Measurements from ENCODE around the gene MORC3.

MORC3 gene

DNA sequence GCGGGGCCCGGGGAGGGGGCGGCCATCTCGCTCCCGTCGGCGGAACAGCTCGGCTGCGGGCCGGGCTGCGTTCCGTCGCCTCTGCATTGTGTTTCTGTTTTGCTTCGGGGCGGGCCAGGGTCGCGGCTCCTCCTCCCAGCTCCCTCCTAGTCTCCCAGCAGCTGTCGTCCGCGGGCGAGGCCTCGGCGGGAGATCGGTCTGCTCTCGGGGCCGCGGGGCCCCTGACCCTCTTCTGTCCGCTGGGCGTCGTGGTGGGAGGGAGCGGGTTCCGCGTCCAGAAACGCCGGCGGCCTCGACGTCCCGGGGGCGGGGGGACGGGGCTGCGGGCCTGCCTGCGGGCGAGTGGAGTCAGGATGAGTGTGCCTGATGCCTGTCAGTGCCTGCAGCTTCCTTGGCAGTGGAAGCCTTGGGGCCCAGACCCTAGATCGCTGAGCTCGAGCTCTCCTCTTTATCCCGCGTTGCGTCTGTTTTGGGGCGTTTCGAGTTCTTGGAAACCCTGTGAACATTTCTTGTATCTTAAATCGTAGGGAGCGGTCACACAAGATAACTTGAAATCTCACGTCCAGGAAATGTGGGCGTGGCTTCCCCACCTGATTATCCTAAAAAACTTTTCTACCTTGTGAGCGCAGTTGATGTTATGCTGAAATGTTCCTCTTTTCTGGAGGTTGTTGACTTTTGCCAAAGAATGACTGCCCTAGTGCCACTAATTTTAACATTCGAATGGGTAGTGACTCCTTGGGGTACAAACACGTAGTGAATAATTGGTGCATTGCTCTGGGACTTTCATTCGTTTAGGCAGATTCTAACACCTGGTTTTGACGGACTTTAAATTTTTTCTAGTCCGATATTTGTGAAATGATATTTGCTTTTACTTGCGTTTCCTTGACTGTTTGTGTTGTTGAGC is 676 bp downstream of the MORC3 start (continued):
- TF ChIP-seq, protein P1, sequence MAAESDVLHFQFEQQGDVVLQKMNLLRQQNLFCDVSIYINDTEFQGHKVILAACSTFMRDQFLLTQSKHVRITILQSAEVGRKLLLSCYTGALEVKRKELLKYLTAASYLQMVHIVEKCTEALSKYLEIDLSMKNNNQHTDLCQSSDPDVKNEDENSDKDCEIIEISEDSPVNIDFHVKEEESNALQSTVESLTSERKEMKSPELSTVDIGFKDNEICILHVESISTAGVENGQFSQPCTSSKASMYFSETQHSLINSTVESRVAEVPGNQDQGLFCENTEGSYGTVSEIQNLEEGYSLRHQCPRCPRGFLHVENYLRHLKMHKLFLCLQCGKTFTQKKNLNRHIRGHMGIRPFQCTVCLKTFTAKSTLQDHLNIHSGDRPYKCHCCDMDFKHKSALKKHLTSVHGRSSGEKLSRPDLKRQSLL (tag by site-specific recombination; IDR thresholded peaks at IDR 0.05), result peak; percentile 19; the same call in 1 of the 2 replicates
- TF ChIP-seq ZBTB1 (tag by site-specific recombination; IDR thresholded peaks at IDR 0.05), result peak; percentile 49; the same call in 1 of the 2 replicates
- TF ChIP-seq KLF9 (tag by site-specific recombination; IDR thresholded peaks at IDR 0.05; ENCODE audit: low read depth), result peak; percentile 91
- TF ChIP-seq ZNF747 (tag by site-specific recombination; IDR thresholded peaks at IDR 0.05), result no peak
- no peak for TF ChIP-seq ZNF16 (tag by site-specific recombination; IDR thresholded peaks at IDR 0.05; ENCODE audit: low read depth)
- peak; percentile 58 for TF ChIP-seq ZNF324 (tag by site-specific recombination; IDR thresholded peaks at IDR 0.05)
- TF ChIP-seq ZNF777 (tag by site-specific recombination; IDR thresholded peaks at IDR 0.05; ENCODE audit: borderline replicate concordance), result no peak
- TF ChIP-seq ZNF221 (tag by site-specific recombination; IDR thresholded peaks at IDR 0.05; ENCODE audit: borderline replicate concordance), result no peak
- peak; percentile 4; the same call in 1 of the 2 replicates for TF ChIP-seq PRDM1 (tag by site-specific recombination; IDR thresholded peaks at IDR 0.05)
- TF ChIP-seq, protein P2, sequence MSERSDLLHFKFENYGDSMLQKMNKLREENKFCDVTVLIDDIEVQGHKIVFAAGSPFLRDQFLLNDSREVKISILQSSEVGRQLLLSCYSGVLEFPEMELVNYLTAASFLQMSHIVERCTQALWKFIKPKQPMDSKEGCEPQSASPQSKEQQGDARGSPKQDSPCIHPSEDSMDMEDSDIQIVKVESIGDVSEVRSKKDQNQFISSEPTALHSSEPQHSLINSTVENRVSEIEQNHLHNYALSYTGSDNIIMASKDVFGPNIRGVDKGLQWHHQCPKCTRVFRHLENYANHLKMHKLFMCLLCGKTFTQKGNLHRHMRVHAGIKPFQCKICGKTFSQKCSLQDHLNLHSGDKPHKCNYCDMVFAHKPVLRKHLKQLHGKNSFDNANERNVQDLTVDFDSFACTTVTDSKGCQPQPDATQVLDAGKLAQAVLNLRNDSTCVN (tag by site-specific recombination; optimal IDR thresholded peaks at IDR 0.05), result peak; percentile 82
- no peak for TF ChIP-seq ZNF433 (tag by site-specific recombination; IDR thresholded peaks at IDR 0.05; ENCODE audit: low read depth)
- TF ChIP-seq ZNF2 (tag by site-specific recombination; IDR thresholded peaks at IDR 0.05), result 0 out of 2 replicates have a peak, but pooled peaks have one; percentile 20
- no peak for TF ChIP-seq ZNF248 (tag by site-specific recombination; IDR thresholded peaks at IDR 0.05)
- TF ChIP-seq RBAK (tag by site-specific recombination; IDR thresholded peaks at IDR 0.05), result no peak
- TF ChIP-seq ZNF146 (tag by site-specific recombination; IDR thresholded peaks at IDR 0.05), result no peak
- no peak for TF ChIP-seq YY1 (tag by site-specific recombination; IDR thresholded peaks at IDR 0.05)
- TF ChIP-seq ZNF214 (tag by site-specific recombination; IDR thresholded peaks at IDR 0.05; ENCODE audit: borderline replicate concordance), result no peak
- TF ChIP-seq ZNF501 (tag by site-specific recombination; IDR thresholded peaks at IDR 0.05), result no peak
- TF ChIP-seq ZFP69B (tag by site-specific recombination; IDR thresholded peaks at IDR 0.05), result peak; percentile 43; the same call in 1 of the 2 replicates
- TF ChIP-seq ZNF658 (tag by site-specific recombination; IDR thresholded peaks at IDR 0.05), result no peak
- TF ChIP-seq, protein P3, sequence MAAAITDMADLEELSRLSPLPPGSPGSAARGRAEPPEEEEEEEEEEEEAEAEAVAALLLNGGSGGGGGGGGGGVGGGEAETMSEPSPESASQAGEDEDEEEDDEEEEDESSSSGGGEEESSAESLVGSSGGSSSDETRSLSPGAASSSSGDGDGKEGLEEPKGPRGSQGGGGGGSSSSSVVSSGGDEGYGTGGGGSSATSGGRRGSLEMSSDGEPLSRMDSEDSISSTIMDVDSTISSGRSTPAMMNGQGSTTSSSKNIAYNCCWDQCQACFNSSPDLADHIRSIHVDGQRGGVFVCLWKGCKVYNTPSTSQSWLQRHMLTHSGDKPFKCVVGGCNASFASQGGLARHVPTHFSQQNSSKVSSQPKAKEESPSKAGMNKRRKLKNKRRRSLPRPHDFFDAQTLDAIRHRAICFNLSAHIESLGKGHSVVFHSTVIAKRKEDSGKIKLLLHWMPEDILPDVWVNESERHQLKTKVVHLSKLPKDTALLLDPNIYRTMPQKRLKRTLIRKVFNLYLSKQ (tag by site-specific recombination; IDR thresholded peaks at IDR 0.05; ENCODE audit: borderline replicate concordance), result no peak
- TF ChIP-seq ZNF670 (tag by site-specific recombination; IDR thresholded peaks at IDR 0.05; ENCODE audit: low read depth), result no peak
- TF ChIP-seq, protein P4, sequence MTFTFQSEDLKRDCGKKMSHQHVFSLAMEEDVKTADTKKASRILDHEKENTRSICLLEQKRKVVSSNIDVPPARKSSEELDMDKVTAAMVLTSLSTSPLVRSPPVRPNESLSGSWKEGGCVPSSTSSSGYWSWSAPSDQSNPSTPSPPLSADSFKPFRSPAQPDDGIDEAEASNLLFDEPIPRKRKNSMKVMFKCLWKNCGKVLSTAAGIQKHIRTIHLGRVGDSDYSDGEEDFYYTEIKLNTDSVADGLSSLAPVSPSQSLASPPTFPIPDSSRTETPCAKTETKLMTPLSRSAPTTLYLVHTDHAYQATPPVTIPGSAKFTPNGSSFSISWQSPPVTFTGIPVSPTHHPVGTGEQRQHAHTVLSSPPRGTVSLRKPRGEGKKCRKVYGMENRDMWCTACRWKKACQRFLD (tag by site-specific recombination; IDR thresholded peaks at IDR 0.05), result no peak
- peak; percentile 37 for TF ChIP-seq SP3 (tag by site-specific recombination; IDR thresholded peaks at IDR 0.05)
- no peak for TF ChIP-seq HOXD13 (CRISPR knock-in tag; IDR thresholded peaks at IDR 0.05; ENCODE audit: borderline replicate concordance)
- no peak for TF ChIP-seq SCRT1 (tag by site-specific recombination; IDR thresholded peaks at IDR 0.05; ENCODE audit: borderline replicate concordance)
- no peak for TF ChIP-seq ZNF266 (tag by site-specific recombination; IDR thresholded peaks at IDR 0.05; ENCODE audit: low read depth)
- TF ChIP-seq, protein P5, sequence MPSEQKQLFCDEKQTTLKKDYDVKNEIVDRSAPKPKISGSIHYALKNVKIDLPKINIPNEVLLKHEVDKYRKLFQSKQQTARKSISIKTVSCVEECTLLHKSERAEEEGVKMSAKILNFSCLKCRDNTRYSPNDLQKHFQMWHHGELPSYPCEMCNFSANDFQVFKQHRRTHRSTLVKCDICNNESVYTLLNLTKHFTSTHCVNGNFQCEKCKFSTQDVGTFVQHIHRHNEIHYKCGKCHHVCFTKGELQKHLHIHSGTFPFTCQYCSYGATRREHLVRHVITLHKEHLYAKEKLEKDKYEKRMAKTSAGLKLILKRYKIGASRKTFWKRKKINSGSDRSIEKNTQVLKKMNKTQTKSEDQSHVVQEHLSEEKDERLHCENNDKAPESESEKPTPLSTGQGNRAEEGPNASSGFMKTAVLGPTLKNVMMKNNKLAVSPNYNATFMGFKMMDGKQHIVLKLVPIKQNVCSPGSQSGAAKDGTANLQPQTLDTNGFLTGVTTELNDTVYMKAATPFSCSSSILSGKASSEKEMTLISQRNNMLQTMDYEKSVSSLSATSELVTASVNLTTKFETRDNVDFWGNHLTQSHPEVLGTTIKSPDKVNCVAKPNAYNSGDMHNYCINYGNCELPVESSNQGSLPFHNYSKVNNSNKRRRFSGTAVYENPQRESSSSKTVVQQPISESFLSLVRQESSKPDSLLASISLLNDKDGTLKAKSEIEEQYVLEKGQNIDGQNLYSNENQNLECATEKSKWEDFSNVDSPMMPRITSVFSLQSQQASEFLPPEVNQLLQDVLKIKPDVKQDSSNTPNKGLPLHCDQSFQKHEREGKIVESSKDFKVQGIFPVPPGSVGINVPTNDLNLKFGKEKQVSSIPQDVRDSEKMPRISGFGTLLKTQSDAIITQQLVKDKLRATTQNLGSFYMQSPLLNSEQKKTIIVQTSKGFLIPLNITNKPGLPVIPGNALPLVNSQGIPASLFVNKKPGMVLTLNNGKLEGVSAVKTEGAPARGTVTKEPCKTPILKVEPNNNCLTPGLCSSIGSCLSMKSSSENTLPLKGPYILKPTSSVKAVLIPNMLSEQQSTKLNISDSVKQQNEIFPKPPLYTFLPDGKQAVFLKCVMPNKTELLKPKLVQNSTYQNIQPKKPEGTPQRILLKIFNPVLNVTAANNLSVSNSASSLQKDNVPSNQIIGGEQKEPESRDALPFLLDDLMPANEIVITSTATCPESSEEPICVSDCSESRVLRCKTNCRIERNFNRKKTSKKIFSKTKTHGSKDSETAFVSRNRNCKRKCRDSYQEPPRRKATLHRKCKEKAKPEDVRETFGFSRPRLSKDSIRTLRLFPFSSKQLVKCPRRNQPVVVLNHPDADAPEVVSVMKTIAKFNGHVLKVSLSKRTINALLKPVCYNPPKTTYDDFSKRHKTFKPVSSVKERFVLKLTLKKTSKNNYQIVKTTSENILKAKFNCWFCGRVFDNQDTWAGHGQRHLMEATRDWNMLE (tag by site-specific recombination; conservative IDR thresholded peaks at IDR 0.05; ENCODE audit: low read depth), result no peak
- TF ChIP-seq, protein P6, sequence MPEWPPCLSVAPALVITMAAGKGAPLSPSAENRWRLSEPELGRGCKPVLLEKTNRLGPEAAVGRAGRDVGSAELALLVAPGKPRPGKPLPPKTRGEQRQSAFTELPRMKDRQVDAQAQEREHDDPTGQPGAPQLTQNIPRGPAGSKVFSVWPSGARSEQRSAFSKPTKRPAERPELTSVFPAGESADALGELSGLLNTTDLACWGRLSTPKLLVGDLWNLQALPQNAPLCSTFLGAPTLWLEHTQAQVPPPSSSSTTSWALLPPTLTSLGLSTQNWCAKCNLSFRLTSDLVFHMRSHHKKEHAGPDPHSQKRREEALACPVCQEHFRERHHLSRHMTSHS (tag by site-specific recombination; IDR thresholded peaks at IDR 0.05), result no peak
